Spleen (tissue), 11 donors: ENCODE measurements around the gene CRYM. TPM values are rescaled to one million over a fixed set of nuclear protein-coding genes. Genes with fewer than 3 reads are reported as not detected.

Experiments
- DNase-seq: peaks from one replicate; pipeline ENCODE4 v3.0.0-alpha.2; 2020
- H3K27ac ChIP-seq, 8 donors: fragments of 200-600 bp; sonication (generic) in 7 of 8; 1 replicate in 4 of 8; 2 replicates in 4 of 8; pipeline versions ENCODE4 v1.5.0 to v1.8.0; 2016 to 2021; ENCODE audit warnings: inconsistent platforms in 4 of 8, mild to moderate bottlenecking in 4 of 8, moderate library complexity in 1 of 8
- H3K27me3 ChIP-seq, 7 donors: fragments of 200-600 bp; sonication (generic) in 6 of 7; replicated peaks in 1 of 7; 1 replicate in 4 of 7; 2 replicates in 3 of 7; pipeline versions ENCODE4 v1.5.0 to v1.8.0; 2016 to 2021; ENCODE audit warnings: inconsistent platforms in 3 of 7, mild to moderate bottlenecking in 1 of 7
- H3K36me3 ChIP-seq, 6 donors: fragments of 200-600 bp; sonication (generic) in 5 of 6; 1 replicate in 4 of 6; 2 replicates in 2 of 6; pipeline versions ENCODE4 v1.5.0 to v1.8.0; 2016 to 2021; ENCODE audit warnings: inconsistent platforms in 2 of 6
- H3K4me1 ChIP-seq, 6 donors: fragments of 200-600 bp; sonication (generic) in 5 of 6; 1 replicate in 3 of 6; 2 replicates in 3 of 6; pipeline versions ENCODE4 v1.5.0 to v1.8.0; 2016 to 2021; ENCODE audit warnings: inconsistent platforms in 3 of 6
- H3K4me3 ChIP-seq, 8 donors: fragments of 200-600 bp; sonication (generic) in 7 of 8; 1 replicate in 4 of 8; 2 replicates in 4 of 8; pipeline versions ENCODE4 v1.5.0 to v1.8.0; 2016 to 2021; ENCODE audit warnings: inconsistent platforms in 4 of 8, mild to moderate bottlenecking in 4 of 8, moderate library complexity in 2 of 8
- H3K9me3 ChIP-seq, 8 donors: fragments of 200-600 bp; sonication (generic) in 7 of 8; 1 replicate in 4 of 8; 2 replicates in 4 of 8; pipeline versions ENCODE4 v1.5.0 to v1.8.0; 2016 to 2021; ENCODE audit warnings: inconsistent platforms in 4 of 8
- CTCF ChIP-seq, 11 experiments: fragments of 200-600 bp in 7 of 11; fragments of 450-650 bp in 4 of 11; sonication (generic) in 4 of 11; IDR thresholded peaks in 8 of 11; conservative IDR thresholded peaks in 3 of 11; 1 replicate in 7 of 11; 2 replicates in 4 of 11; pipeline versions ENCODE4 v1.4.0 to v1.8.0; 2016 to 2021; ENCODE audit warnings: antibody characterized with exemption in 11 of 11, inconsistent platforms in 4 of 11, mild to moderate bottlenecking in 1 of 11
- POLR2A ChIP-seq, 3 donors: fragments of 450-650 bp; IDR thresholded peaks; one replicate each; pipeline ENCODE4 v1.5.1; 2017; ENCODE audit warnings: antibody characterized with exemption in 3 of 3, mild to moderate bottlenecking in 1 of 3
- POLR2AphosphoS5 ChIP-seq, 3 donors: sonication (generic); formaldehyde crosslinking; IDR thresholded peaks; one replicate each; pipeline ENCODE4 v1.5.1; 2017; ENCODE audit warnings: antibody characterized with exemption in 3 of 3
- WGBS, 5 donors: extraction: QIAGEN DNeasy Blood & Tissue Kit in 3 of 5; methylation state at CpG; one replicate each; pipeline versions ENCODE4 v1.1.5 to v1.1.7; 2013 to 2018; 5-methylcytosine and 5-hydroxymethylcytosine counted together
- intact Hi-C: fragments of 100-400 bp; cut with DNase I; formaldehyde crosslinking; loops from one replicate; pipeline ENCODE4 v1.15.0; 2023; ENCODE audit warnings: low total_unique reads
- polyA plus RNA-seq, 3 donors: library from polyadenylated mRNA; stranded (reverse); fragments of 200-250 nt; gene quantifications; one replicate each; pipeline ENCODE4 v1.2.1, GENCODE V29; 2013
- total RNA-seq, 7 donors: library from RNA; depleted of rRNA in 3 of 7; stranded (reverse); fragments of >200 nt in 3 of 7; fragmentation: NEBNext Ultra II Directional in 4 of 7; extraction: Animal tissue kit (Norgen Biotek cat#: 25700) in 4 of 7; gene quantifications; one replicate each; pipeline versions ENCODE4 v1.1.0 to v1.2.1, GENCODE V29; 2016 to 2021
- donor health status: healthy with polysubstance abuse.
- donor health status: DM: no; HTN: no; CAD: no; lungs with moderate emphysema.
- donor health status: DM: no; HTN: no; CAD: no.
- donor health status: Bipolar disorder and iron deficiency.
- donor health status: healthy.
- donor health status: DM: no; HTN: no; CAD: no.
- donor health status: DM: yes; HTN: yes; CAD: no.

CRYM gene
- total and polyA plus RNA-seq, 10 donors, result 0.22 to 1.5 (median 0.50) TPM; not detected in 3

- Histone ChIP-seq H3K4me1 (peaks cover 0 to 28% (median 21%) of the 10 kb centered on the region in 6 donors), H3K9me3 (no peaks in the 10 kb centered on the region), H3K27me3 (peaks cover 0 to 16% (median 0%) of the 10 kb centered on the region in 7 donors), H3K4me3 (no peak overlapping the region), H3K27ac (no peak overlapping the region), H3K36me3 (no peaks in the 10 kb centered on the region)
- intact Hi-C loops, result loop anchor here (10.0 kb wide), 1 partner anchor 148 kb away; the partner anchor contains the start of genes DNAH3 and LDAF1
- DNase-seq, result no peak
- TF ChIP-seq POLR2A (IDR thresholded peaks at IDR 0.05) (no peak), CTCF (IDR thresholded peaks at IDR 0.05 in 8 of 11, conservative IDR thresholded peaks at IDR 0.05 in 3 of 11) (no peak), POLR2AphosphoS5 (IDR thresholded peaks at IDR 0.05) (no peak)
- WGBS, 5 donors, result 68 to 83% (median 79%) methylated on average over 4 of the region's 4 CpGs
These were observed 24.9 kb upstream of the CRYM start for GRCh38 chr16:21302898-21303528.

- TF ChIP-seq CTCF (IDR thresholded peaks at IDR 0.05 in 8 of 11, conservative IDR thresholded peaks at IDR 0.05 in 3 of 11), result no peak
- TF ChIP-seq POLR2AphosphoS5 (IDR thresholded peaks at IDR 0.05), result no peak
- no peak for TF ChIP-seq POLR2A (IDR thresholded peaks at IDR 0.05)
- Histone ChIP-seq H3K4me3 (no peak overlapping the region), H3K36me3 (no peaks in the 10 kb centered on the region), H3K27ac (no peak overlapping the region), H3K27me3 (peaks cover 0 to 17% (median 0%) of the 10 kb centered on the region in 7 donors), H3K9me3 (no peaks in the 10 kb centered on the region), H3K4me1 (peaks cover 0 to 28% (median 21%) of the 10 kb centered on the region in 6 donors)
- no peak for DNase-seq
- 68 to 84% (median 75%) methylated on average over 3 of the region's 3 CpGs for WGBS, 5 donors
- intact Hi-C loops, result loop anchor here (10.0 kb wide), 1 partner anchor 148 kb away; the partner anchor contains the start of genes DNAH3 and LDAF1
These were observed 24.4 kb upstream of the CRYM start for GRCh38 chr16:21302454-21302853.

- no peak for DNase-seq
- Histone ChIP-seq H3K27ac (peak overlapping the region in 4 of 8 donors; percentile 62 to 70 (median 66)), H3K4me3 (peak overlapping the region; percentile 51 to 86 (median 68)), H3K36me3 (no peaks in the 10 kb centered on the region), H3K4me1 (peaks cover 0 to 28% (median 21%) of the 10 kb centered on the region in 6 donors), H3K27me3 (peaks cover 0 to 22% (median 0%) of the 10 kb centered on the region in 7 donors), H3K9me3 (no peaks in the 10 kb centered on the region)
- no peak for TF ChIP-seq CTCF (IDR thresholded peaks at IDR 0.05 in 8 of 11, conservative IDR thresholded peaks at IDR 0.05 in 3 of 11)
- intact Hi-C loops, result loop anchor here (10.0 kb wide), 1 partner anchor 147 kb away; the partner anchor contains the start of genes DNAH3 and LDAF1
- 1 to 4% (median 3%) methylated on average over 3 to 17 of the region's 17 CpGs for WGBS, 5 donors
These were observed 23.8 kb upstream of the CRYM start for GRCh38 chr16:21301895-21302291.

- Histone ChIP-seq H3K27me3 (peaks cover 0 to 26% (median 0%) of the 10 kb centered on the region in 7 donors), H3K27ac (peak overlapping the region in 7 of 8 donors; percentile 15 to 72 (median 65)), H3K4me3 (peak overlapping the region; percentile 51 to 86 (median 68)), H3K4me1 (peaks cover 0 to 28% (median 21%) of the 10 kb centered on the region in 6 donors), H3K9me3 (no peaks in the 10 kb centered on the region), H3K36me3 (no peaks in the 10 kb centered on the region)
- DNase-seq, result peak; percentile 85
- 0 to 1% (median 0%) methylated on average over 34 to 60 of the region's 60 CpGs for WGBS, 5 donors
- intact Hi-C loops, result loop anchor here (10.0 kb wide), 1 partner anchor 147 kb away; the partner anchor contains the start of genes DNAH3 and LDAF1
- TF ChIP-seq POLR2AphosphoS5 (IDR thresholded peaks at IDR 0.05) (peak; percentile 47 to 57 (median 50)), POLR2A (IDR thresholded peaks at IDR 0.05) (no peak), CTCF (IDR thresholded peaks at IDR 0.05 in 8 of 11, conservative IDR thresholded peaks at IDR 0.05 in 3 of 11) (peak in 4 of 11 experiments; percentile 16 to 30 (median 22))
These were observed 23.2 kb upstream of the CRYM start for GRCh38 chr16:21301168-21301894.
